LoVo (cell line): ENCODE data around the gene NPHP4.
"Not testable (repeated sequence)": the region's sequence is repeated elsewhere in the genome, so short reads cannot be mapped to it uniquely, and the experiment has no call there.

ENCODE experiments used
- DNase-seq: peaks from one replicate; pipeline ENCODE4 v3.0.0-alpha.2; 2016; ENCODE audit warnings: low spot score

NPHP4 gene

DNA sequence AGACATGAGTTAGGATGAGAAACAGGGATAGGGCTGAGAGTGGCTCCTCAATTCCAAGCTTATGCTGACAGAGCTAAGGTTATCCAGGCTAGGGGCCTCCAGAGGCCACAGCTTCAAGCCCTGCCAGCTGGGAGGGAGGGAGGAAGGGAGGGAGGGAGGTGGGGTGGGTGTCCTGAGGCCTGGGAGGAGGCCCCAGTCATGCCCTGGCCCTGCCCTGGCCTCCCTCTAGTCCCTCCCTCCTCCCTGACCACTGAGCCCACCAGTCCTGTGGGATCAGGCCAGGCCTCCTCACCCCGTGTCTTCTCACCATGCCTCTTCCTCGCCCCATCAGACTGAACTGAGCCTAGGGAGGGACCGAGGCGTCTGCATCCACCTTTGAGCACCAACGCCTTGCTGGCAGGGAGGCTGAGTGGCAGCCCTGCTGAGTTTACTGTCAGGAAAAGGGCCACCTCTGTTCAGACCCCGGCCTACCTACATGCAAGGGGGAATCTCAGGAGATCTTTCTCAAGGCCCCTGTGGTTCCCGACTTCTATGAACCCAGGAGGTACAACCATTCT is 116.1 kb downstream of the NPHP4 start:
- no peak for DNase-seq

DNA sequence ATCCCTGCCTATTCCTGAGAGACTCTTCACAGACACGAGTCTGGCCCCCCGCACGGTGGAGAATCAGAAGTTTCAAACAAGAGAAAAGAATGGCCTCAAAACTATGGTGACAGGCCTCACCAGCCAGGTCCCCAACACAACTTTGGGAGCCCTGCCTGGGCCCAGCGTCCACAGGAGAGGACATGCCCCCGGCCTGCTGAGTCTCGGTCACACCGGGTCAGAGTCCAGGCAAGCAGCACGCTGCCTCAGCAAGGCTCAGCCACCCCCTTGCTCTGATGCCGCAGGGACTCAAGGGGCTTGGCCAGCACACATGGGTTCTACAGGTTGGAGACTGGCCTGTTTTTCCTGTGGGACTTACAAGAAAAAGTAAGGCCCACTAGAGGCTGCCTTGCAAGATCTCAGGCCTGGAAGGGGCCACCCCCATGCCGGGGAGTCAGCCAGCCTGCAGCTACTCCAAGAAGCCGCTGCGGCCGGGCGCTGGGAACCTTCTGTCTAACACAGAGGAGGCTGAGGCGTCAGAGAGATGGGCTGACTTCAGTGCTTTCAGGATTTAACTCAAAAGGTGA is 116.8 kb downstream of the NPHP4 start:
- DNase-seq, result no peak

DNA sequence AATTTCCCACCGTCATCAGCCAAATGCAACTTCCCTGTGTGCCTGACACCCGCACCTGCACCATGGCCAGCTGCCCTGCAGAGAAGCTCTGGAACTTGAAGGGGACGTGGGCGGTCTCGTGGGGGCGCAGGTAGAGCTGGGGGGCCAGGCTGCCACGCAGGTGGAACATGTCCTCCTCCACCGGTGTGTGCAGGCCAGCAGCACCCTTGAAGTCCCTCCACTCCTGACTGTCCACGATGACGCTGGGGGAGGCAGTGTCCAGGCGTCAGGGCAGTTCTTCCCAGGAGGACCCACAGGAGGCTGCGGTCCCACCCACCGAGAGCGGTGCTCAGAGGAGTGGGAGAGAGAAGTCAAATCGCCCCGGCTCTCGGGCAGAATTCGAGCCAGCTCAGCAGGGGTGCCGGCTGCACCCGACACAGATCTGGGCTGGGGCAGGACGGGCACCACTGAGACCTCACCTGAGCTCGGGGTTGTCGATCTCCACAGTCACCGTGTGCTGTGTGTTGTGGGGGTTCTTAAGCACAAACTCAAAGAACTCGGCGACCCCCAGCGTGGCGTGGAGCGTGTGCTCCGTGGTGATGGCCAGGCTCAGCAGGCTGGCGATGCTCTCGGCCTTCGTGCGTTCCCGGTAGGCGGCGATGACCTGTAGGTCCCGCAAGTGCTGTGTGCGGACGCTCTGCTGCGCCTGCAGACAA is 117.7 kb downstream of the NPHP4 start:
- DNase-seq, result no peak

DNA sequence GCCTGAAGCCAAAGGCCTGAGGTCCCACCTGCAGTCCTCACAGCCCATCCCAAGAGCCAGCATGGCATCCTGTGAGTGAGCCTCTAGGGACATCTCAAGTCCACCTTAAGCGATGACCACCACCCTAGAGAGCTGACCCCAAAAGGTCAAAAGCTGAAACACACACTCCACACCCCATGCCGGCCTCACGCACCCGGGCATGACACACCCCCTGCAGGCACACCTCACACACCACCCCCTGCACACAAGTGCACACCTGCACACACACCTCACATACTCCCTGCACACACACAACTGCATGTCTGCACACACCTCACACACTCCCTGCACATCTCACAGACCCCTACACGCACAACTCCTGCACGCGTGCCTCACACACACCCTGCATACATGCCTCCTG is 118.7 kb downstream of the NPHP4 start:
- no peak for DNase-seq

DNA sequence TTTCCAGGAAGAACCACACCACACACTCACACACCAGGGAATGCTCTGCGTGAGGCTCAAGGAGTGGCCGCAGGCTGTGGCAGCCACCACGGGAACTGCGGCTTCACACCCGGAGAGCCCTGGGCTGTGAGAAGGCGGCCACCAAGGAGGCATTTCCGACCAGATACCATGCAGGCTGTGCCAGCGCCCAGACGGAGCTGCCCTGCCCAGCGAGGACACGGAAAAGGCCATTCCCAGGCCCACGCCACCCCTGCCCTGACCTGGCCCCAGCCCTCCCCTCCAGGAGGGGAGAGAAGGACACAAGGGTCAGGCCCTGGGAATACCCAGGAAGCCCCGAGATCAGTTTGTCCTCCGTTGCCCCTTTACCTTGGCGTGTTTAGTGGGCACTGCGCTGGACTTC is 119.3 kb downstream of the NPHP4 start:
- DNase-seq, result no peak

DNA sequence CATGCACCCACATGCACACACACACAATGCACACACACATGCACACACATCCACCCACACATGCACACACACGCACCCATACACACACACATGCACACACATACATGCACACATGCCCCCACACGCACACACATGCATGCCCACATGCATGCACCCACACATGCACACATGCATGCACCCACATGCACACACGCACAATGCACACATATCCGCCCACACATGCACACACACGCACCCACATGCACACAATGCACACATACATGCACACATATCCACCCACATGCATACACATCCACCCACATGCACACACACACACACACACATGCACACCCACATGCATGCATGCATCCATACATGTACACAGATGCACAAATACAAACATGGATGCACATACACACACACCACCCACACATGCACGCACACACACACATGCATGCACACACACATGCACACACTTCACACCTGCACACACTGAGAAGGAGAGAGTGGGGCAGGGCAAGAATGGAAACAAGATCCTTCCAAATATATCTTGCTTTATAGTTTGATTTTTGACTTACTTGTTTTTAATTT is 123.2 kb downstream of the NPHP4 start:
- no peak for DNase-seq

GRCh38 chr1:5865774-5866173 is 126.5 kb downstream of the NPHP4 start:
- DNase-seq, result no peak

GRCh38 chr1:5865056-5865455 is 127.2 kb downstream of the NPHP4 start:
- DNase-seq, result no peak

GRCh38 chr1:5864256-5864655 is 128.0 kb downstream of the NPHP4 start:
- no peak for DNase-seq

GRCh38 chr1:5863238-5863637 is 129.0 kb downstream of the NPHP4 start:
- DNase-seq, result no peak

- no peak for DNase-seq
Measured at GRCh38 chr1:5861871-5862825, 130.1 kb downstream of the NPHP4 start.

DNA sequence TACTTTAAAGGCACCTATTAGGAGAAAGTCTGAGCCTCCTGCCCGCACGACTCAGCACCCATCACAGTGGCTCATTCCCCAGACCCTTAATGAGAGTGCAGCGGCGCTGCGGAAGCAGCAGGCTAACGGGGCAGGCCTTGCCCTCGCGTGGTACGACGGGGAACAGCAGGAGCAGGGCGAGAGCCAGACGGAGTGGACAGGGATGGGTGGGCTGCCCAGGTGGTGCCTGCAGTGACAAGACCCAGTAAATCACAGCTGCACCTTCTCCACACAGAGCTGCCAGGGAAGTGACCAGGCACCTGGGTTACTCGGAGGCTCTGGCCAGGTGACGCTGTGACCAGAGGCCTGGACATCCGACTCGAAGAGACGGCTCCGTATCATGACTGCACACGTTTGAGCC is 131.9 kb downstream of the NPHP4 start:
- no peak for DNase-seq

DNA sequence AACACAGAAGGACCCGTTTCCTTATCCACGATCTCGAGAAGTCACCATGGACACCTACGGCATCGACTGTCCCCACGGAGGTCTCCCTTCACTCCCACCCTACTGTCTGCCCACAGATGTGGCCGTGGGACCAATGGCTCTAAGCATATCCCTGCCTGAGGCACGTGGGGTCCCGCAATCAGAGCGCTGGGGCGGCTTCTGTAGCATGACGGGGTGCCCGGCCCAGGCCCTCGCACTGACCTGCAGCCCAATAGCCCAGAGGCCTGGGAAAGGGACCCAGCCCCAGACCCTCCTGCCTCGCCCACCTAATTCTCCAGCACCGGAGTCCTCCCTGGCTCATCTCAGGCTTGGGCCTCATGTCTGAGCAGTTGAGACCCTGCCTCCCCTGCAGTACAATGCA is 132.5 kb downstream of the NPHP4 start:
- DNase-seq, result no peak

DNA sequence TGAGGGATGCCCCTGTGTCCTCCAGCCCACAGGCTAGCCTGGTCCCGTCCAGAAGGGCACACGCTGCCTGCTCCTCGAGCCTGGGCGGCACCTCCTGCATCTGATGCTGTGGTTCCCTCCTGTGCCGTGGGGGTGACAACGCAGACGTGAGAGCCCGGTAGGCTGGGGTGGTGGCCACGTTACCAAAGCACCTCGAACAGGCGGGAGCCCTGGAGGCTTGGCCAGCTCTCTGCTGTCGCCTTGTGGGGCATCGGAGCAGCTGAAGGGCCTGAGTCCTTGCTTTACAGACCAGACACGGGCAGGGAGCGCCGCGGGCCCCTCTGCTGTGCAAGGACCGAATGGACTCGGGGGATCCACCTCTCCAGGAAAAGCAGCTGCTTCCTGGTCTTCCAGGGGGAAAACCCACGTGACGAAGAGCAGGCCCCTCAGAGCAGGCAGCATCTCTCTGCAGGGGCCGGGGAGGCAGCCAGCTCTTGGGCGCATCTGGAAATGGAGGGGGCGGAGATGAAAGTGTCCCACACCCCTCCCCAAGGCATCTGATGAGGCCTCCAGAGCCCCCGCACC is 133.3 kb downstream of the NPHP4 start:
- no peak for DNase-seq

DNA sequence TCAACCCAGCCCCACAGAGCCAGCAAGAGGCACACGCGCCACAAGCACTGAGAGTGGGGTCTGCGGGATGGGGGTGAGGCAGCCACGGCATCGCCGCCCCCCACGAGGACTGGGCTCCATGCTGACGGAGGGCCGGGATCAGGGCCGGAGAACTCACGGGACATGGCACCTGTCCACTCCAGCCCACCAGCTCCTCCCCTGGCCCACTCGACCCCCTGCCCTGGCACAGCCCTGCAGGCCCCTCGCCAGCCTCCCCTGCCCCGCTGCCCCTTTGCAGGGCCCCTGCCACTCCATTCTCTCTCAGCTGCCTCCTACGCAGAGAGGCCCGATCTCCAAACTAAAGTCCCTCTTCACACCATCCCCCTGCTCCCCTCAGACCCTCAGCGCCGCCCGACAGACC is 134.0 kb downstream of the NPHP4 start:
- no peak for DNase-seq

- DNase-seq, result no peak
Measured at GRCh38 chr1:5857508-5858090, 134.6 kb downstream of the NPHP4 start.

DNA sequence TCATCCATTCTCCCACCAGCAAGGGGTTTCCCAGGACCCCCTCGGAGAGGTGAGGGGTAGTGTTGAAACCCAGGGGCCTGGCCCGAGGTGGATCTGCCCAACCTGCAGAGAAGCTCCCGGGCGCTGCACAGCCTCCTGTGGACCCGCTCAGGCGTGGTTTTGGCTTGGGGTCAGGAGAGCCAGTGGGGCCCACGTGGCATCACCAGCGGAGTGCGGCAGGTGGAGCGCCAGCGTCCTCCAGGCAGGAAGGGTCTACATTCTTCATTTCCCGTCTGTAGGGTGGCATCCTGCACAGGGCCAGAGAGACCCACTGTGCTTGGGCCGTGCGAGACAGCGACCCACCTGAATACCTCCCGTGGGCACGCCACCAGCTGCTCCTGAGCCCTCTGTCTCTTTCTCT is 135.2 kb downstream of the NPHP4 start:
- no peak for DNase-seq

- no peak for DNase-seq
Measured at GRCh38 chr1:5856246-5856815, 135.9 kb downstream of the NPHP4 start.

GRCh38 chr1:5855196-5855897 is 136.9 kb downstream of the NPHP4 start:
- DNase-seq, result no peak

DNA sequence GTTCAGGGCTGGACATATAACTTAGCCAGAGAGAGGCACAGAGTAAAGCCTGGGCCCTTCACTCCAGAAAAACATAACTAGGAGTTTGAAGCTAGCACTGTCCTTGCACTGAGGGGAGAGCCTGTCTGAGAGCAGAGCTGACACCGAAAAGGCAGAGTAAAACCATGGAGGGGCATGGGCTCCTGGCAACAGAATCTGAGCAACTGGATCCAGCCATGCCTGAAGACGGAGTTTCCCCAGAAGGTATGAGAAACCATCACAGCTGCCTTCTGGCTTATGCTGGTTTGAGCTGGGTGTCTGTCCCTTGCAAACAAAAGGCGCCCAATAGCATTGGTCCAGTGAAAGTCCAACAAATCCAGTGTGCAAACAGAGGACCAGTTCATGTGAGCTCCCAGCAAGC is 137.5 kb downstream of the NPHP4 start:
- no peak for DNase-seq

- not testable (repeated sequence) for DNase-seq
Measured at GRCh38 chr1:5853858-5854257, 138.4 kb downstream of the NPHP4 start.
